DND-41 (cell line): ENCODE results near the gene OSCAR.

Experiments used
- ATAC-seq: fragments of 200-7000 bp; cut with Tn5 transposase; 3 replicates; pipeline ENCODE4 v1.9.1; 2021; ENCODE audit warnings: low read depth; ENCODE audit not compliant: insufficient read depth
- DNase-seq: peaks from one replicate; pipeline ENCODE4 v3.0.0-alpha.2; 2020
- H2AFZ ChIP-seq: 2 replicates; pipeline ENCODE4 v1.6.0; 2012; ENCODE audit warnings: low read depth, low read length
- H3K27ac ChIP-seq: 2 replicates; pipeline ENCODE4 v1.5.1; 2012; ENCODE audit warnings: low read length, inconsistent platforms
- H3K27me3 ChIP-seq: fragments of 200-600 bp; sonication (generic); 2 replicates; pipeline ENCODE4 v1.6.0; 2012; ENCODE audit warnings: low read length, mild to moderate bottlenecking, inconsistent platforms; ENCODE audit not compliant: insufficient read depth, poor library complexity
- H3K36me3 ChIP-seq: 2 replicates; pipeline ENCODE4 v1.5.1; 2012; ENCODE audit warnings: low read length, inconsistent platforms; ENCODE audit not compliant: insufficient read depth
- H3K4me1 ChIP-seq: 2 replicates; pipeline ENCODE4 v1.5.1; 2012; ENCODE audit warnings: mild to moderate bottlenecking, low read length; ENCODE audit not compliant: insufficient read depth
- H3K4me2 ChIP-seq: 2 replicates; pipeline ENCODE4 v1.6.0; 2012; ENCODE audit warnings: mild to moderate bottlenecking, moderate library complexity, low read length, inconsistent platforms; ENCODE audit not compliant: insufficient read depth
- H3K4me3 ChIP-seq, 2 experiments: fragments of 200-600 bp in 1 of 2; shearing (Covaris generic) in 1 of 2; 2 replicates each; pipeline ENCODE4 v1.5.1; 2012 to 2016; ENCODE audit warnings: inconsistent platforms in 2 of 2, low read length in 2 of 2, mild to moderate bottlenecking in 2 of 2, low read depth in 1 of 2, moderate library complexity in 1 of 2
- H3K79me2 ChIP-seq: 2 replicates; pipeline ENCODE4 v1.6.0; 2012; ENCODE audit warnings: low read length, inconsistent platforms; ENCODE audit not compliant: insufficient read depth
- H3K9ac ChIP-seq: 2 replicates; pipeline ENCODE4 v1.6.0; 2012; ENCODE audit warnings: low read depth, mild to moderate bottlenecking, inconsistent platforms, low read length, moderate library complexity
- H3K9me3 ChIP-seq: 2 replicates; pipeline ENCODE4 v1.5.1; 2012; ENCODE audit warnings: low read length, moderate library complexity, mild to moderate bottlenecking, inconsistent platforms; ENCODE audit not compliant: insufficient read depth, severe bottlenecking
- H4K20me1 ChIP-seq: 2 replicates; pipeline ENCODE4 v1.6.0; 2012; ENCODE audit warnings: low read length; ENCODE audit not compliant: insufficient read depth
- EZH2 ChIP-seq: IDR thresholded peaks from 3 replicates; pipeline ENCODE4 v1.6.1; 2012; ENCODE audit warnings: borderline replicate concordance, low read depth, mild to moderate bottlenecking, moderate library complexity, low read length, inconsistent platforms; ENCODE audit not compliant: severe bottlenecking
- TF ChIP-seq, protein P1 (sequence below): IDR thresholded peaks from 2 replicates; pipeline ENCODE4 v1.5.1; 2012; ENCODE audit warnings: borderline replicate concordance, low read length, moderate library complexity, mild to moderate bottlenecking; ENCODE audit not compliant: poor library complexity, severe bottlenecking; ENCODE audit errors: extremely low read depth

OSCAR gene

DNA sequence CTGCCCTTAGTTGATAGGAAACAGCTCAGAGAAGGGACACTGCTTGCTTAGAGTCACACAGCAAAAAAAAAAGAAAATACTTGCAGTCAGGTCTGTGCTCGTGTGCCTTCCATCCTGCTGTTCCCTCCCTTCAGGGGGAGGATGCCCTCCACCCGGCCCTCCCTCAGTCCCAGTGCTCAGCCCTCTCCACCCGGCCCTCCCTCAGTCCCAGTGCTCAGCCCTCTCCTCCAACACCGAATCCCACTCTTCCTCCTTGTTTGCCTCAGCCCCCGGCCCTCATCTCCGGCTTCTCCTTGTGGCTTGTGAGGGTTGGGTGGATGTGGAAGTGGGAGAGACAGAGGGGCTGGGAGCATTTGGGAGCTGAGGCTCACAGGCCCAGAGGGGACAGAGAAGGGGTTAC lies 9.0 kb upstream of the OSCAR start:
- peaks cover 42% of the 10 kb centered on the region for H4K20me1 ChIP-seq
- peaks cover 77% of the 10 kb centered on the region for H3K36me3 ChIP-seq
- H3K9ac ChIP-seq: no peak overlapping the region
- ATAC-seq (no peak), DNase-seq (no peak)
- no peak overlapping the region for H3K4me3 ChIP-seq
- no peak for TF ChIP-seq EZH2
- TF ChIP-seq, protein P1, sequence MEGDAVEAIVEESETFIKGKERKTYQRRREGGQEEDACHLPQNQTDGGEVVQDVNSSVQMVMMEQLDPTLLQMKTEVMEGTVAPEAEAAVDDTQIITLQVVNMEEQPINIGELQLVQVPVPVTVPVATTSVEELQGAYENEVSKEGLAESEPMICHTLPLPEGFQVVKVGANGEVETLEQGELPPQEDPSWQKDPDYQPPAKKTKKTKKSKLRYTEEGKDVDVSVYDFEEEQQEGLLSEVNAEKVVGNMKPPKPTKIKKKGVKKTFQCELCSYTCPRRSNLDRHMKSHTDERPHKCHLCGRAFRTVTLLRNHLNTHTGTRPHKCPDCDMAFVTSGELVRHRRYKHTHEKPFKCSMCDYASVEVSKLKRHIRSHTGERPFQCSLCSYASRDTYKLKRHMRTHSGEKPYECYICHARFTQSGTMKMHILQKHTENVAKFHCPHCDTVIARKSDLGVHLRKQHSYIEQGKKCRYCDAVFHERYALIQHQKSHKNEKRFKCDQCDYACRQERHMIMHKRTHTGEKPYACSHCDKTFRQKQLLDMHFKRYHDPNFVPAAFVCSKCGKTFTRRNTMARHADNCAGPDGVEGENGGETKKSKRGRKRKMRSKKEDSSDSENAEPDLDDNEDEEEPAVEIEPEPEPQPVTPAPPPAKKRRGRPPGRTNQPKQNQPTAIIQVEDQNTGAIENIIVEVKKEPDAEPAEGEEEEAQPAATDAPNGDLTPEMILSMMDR: no peak
- H3K27ac ChIP-seq: no peak overlapping the region
- no peaks in the 10 kb centered on the region for H3K9me3 ChIP-seq
- no peaks in the 10 kb centered on the region for H3K27me3 ChIP-seq
- peaks cover 74% of the 10 kb centered on the region for H3K79me2 ChIP-seq
- H3K4me1 ChIP-seq: peaks cover 19% of the 10 kb centered on the region
- no peak overlapping the region for H3K4me2 ChIP-seq
- H2AFZ ChIP-seq: no peak overlapping the region

DNA sequence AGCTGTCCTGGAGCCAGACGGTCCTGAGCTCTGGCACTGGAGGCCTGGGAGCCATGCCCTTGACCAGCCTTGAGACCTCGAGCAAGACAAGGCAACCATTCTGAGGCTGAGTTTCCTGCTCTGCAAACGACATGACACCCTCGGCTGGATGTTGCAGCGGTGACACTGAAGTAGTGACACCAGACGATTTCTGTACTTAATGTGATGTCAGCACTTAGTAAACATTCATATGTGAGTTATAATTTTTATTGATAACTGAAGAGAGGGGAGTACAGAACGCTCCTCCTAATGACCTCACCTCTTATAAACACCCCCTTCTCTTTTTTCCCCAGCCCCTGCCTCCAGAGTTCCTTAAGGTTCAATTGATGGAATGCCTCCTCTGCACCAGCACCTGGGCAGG lies 7.9 kb upstream of the OSCAR start:
- no peak overlapping the region for H3K9ac ChIP-seq
- H3K4me3 ChIP-seq: no peak overlapping the region
- no peak for TF ChIP-seq EZH2
- TF ChIP-seq, protein P1: no peak
- H2AFZ ChIP-seq: no peak overlapping the region
- ATAC-seq (no peak), DNase-seq (no peak)
- peaks cover 73% of the 10 kb centered on the region for H3K79me2 ChIP-seq
- no peak overlapping the region for H3K4me2 ChIP-seq
- H3K4me1 ChIP-seq: peaks cover 22% of the 10 kb centered on the region
- peaks cover 31% of the 10 kb centered on the region for H4K20me1 ChIP-seq
- H3K9me3 ChIP-seq: no peaks in the 10 kb centered on the region
- H3K36me3 ChIP-seq: peaks cover 71% of the 10 kb centered on the region
- no peaks in the 10 kb centered on the region for H3K27me3 ChIP-seq
- H3K27ac ChIP-seq: no peak overlapping the region

DNA sequence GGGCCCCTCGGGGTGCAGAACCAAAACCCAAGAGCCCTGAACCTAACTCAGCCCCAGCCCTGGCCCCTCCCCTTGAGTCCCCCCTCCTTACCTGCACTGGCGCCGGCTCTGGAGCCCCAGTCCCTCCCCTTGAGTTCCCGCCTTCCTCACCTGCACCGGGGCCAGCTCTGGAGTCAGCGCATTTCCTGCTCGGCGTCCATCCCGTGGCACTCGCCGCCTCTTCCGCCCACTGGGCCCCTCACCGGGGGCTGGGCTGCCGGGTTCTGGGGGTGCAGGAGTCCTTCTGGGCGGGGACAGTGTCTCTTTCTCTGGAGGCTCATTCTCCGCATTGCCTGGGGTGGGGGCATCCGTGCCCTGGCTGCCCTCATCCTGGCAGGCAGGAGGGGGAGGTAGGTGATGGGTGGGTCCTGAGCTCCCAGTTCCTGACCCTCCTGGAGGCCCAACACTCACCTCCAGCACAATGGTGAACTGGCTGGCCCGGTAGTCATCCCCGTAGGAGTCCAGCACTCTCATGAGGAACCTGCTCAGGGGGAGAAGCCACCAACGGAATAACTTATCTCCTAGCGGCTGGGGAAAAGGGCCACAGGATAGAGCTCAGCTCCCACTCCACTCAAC lies 7.4 kb upstream of the OSCAR start:
- H3K4me3 ChIP-seq: no peak overlapping the region
- H3K36me3 ChIP-seq: peaks cover 66% of the 10 kb centered on the region
- no peak overlapping the region for H3K4me2 ChIP-seq
- no peak overlapping the region for H3K27ac ChIP-seq
- no peaks in the 10 kb centered on the region for H3K27me3 ChIP-seq
- DNase-seq: no peak
- no peak overlapping the region for H2AFZ ChIP-seq
- H3K4me1 ChIP-seq: peaks cover 22% of the 10 kb centered on the region
- no peak overlapping the region for H3K9ac ChIP-seq
- no peak for ATAC-seq
- H3K79me2 ChIP-seq: peaks cover 73% of the 10 kb centered on the region
- H3K9me3 ChIP-seq: no peaks in the 10 kb centered on the region
- H4K20me1 ChIP-seq: peaks cover 30% of the 10 kb centered on the region
- TF ChIP-seq, protein P1: no peak
- no peak for TF ChIP-seq EZH2
